NCI-H510A (cell line): ENCODE results near the gene PYDC1.
"Not testable (repeated sequence)": the region's sequence is repeated elsewhere in the genome, so short reads cannot be mapped to it uniquely, and the experiment has no call there.

ENCODE experiments used
- DNase-seq: peaks from one replicate; lab custom pipeline; 2025; lab: John Stamatoyannopoulos, UW

PYDC1 gene

GRCh38 chr16:31221357-31222160 lies 4.6 kb upstream of the PYDC1 start:
- no peak for DNase-seq

DNA sequence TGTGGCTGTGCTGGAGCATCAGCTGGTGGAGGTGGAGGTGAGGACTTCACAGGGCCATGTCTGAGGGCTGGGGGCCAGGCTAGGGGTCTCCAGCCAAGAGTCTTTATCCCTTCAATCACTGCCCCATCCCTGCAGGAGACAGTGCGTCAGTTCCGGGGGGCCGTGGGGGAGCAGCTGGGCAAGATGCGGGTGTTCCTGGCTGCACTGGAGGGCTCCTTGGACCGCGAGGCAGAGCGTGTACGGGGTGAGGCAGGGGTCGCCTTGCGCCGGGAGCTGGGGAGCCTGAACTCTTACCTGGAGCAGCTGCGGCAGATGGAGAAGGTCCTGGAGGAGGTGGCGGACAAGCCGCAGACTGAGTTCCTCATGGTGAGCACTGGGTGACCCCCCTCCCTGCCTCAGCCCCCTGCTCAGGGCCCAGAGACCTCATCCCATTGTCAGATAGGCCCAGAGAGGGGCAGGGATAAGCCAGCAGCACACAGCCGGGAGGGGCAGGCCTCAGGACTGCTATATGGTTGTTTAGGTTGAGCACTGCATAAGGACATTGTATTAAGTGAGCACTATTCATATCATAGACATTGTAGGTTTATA lies 2.3 kb upstream of the PYDC1 start:
- no peak for DNase-seq

- DNase-seq = no peak
Measured at GRCh38 chr16:31217136-31217530, 198 bp upstream of the PYDC1 start.

- peak; percentile 58 for DNase-seq
Measured at GRCh38 chr16:31215287-31216162, 1.4 kb downstream of the PYDC1 start.

GRCh38 chr16:31214708-31215286 lies 2.1 kb downstream of the PYDC1 start:
- peak; percentile 29 for DNase-seq

- DNase-seq = peak; percentile 36
Measured at GRCh38 chr16:31213877-31214707, 2.8 kb downstream of the PYDC1 start, which contains the start of gene TRIM72. TRIM72 (plus strand) TSS chr16:31214119; CDS start chr16:31214739, 620 bp downstream.

DNA sequence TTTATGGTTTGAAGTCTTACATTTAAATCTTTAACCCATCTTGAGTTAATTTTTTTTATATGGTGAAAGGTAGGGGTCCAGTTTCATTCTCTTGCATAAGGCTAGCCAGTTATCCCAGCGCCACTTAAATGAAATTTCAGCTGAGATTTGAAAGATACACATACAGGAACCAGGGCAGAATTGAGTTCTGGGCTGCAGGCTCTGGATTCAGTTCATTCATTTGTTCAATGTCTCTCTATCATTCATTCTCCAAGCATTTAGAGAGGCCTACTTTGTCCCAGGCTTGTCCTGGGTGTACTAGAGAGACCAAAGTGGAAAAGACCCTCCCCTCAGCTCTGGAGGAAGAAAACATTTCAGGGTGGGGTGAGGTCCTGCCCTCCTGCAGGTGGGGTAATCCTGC lies 3.6 kb downstream of the PYDC1 start:
- no peak for DNase-seq

DNA sequence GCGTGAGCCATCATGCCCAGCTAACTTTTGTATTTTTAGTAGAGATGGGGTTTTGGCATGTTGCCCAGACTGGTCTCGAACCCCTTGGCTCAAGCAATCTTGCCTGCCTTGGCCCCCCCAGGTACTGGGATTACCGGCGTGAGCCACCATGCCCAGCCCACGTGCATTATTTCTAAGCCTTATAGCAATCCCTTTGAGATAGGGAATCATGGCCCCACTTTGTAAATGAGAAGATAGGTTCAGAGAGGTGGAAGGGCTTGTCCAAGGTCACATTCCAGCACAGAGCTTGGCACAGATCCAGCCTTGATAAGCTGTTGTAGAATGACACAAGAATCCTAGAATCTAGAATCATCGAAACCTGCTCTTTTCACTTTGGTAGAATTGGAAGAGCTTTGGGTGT lies 10.2 kb downstream of the PYDC1 start:
- DNase-seq = no peak

- no peak for DNase-seq
Measured at GRCh38 chr16:31204871-31205666, 11.9 kb downstream of the PYDC1 start.

DNA sequence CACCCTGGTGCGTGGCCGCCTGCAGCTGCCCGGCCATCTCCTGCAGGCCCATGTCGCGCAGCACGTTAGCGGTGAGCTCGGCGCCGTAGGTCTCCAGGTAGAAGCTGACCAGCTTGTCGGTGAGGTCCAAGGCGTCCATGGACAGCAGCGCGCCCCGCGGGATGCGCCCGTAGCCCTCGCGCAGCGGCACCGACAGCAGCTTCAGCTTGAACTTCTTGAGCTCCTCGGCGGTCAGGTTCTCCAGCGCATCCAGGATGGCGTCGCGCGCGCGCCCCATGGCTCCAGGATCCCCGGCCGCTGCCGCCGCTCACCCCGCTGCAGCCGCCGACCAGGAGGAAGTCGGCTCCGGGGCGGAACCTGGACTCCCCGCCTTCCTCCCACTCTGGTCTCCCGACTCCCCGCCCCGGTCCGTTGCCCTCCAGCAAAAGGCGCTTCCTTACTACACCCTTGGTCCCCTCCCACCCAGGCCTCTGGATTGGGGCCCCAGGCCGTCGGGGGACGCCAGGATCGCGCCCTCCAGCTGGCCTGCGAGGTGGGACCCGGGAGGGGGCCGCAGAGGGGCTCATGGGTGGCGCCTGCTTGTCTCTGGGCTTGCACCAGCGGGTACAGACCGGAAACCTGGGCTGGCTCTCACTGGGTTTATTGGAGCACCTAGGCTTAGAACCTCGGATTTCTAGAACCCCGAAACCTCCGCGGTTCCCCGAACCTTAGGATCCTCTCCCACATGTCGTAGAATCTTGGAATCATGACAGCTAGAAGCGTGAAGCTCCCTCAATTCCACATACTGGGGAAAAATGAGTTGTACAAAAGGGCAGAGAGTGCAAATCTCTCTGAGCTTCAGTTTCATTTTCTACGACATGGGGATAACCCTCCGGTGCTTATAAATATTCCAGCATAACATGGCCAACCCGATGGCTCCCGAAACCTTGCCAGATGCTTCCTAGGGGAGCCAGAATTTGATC lies 14.2 kb downstream of the PYDC1 start, which contains the start of gene PYCARD:
PYCARD (minus strand) TSS at position 347 of the 962 bp plus-strand sequence; CDS start at position 277, 70 bp downstream.
- DNase-seq = no peak

GRCh38 chr16:31201582-31202413 lies 15.1 kb downstream of the PYDC1 start:
- no peak for DNase-seq

GRCh38 chr16:31200821-31201568 lies 15.9 kb downstream of the PYDC1 start:
- no peak for DNase-seq

DNA sequence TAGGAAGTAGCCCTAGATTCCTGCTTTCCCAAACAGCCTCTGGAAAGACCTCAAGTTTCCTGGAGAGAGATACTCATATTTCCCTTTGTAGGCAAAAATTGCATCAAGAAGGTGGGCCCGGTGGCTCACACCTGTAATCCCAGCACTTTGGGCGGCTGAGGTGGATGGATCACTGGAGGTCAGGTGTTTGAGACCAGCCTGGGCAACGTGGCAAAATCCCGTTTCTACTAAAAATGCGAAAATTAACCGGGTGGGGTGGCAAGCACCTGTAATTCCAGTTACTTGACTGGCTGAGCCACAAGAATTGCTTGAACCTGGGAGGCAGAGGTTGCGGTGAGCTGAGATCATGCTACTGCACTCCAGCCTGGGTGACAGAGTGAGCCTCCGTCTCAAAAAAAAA lies 16.8 kb downstream of the PYDC1 start:
- not testable (repeated sequence) for DNase-seq

DNA sequence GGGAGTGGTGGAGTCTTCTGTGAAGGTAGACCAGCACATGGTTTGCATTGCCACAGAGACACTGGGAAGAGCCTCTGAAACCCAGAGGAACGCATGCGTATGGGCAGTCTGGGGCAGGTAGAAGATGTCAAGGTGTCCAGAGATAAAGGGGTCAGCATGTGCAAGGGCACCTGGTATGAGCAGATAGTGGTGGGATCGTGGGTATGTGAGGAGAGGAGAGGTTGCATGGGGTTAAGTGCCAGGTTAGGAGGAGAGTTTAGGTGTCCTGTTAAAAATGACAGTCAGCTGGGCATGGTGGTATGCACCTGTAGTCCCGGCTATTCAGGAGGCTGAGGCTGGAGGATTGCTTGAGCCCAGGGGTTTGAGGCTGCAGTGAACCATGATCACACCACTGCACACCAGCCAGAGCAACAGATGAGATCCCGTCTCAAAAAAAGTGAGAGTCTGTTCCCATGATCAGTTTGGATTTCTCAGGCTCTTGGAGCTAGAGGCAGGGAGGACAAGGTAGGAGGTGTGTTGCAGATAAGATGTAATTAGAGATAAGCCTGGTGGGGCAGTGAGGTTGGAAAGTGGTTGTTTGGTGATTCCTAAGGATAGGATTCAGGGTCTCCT lies 17.4 kb downstream of the PYDC1 start:
- no peak for DNase-seq

DNA sequence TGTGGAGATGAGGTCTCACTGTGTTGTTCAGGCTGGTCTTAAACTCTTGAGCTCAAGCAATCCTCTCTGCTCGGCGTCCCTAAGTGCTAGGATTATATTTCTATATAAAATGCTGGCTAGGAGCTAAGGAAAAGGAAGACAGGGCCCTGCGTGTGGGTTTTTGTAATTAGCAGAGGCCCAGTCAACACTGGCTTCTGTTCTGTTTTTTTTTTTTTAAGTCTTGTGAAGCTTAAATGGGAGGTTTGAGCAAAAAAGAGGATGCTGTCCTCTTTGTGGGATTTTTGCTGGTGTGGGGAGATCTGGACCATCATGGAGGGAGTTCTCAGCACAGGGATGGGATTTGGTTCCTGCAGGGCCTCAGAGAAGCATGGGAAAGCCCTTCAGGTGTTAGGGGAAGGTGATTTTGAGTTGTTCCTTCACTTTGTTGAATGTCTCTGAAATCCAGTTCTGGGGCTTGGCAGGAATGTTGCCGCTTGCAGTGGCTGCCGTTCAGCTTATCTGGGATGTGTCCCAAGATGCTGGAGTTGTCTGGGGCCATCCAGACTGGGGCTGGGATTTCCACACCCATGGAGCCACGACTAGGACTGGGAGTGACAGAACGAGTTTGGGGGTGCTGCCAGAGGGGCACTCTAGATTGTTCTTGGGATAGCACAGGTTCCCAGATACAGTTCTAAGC lies 18.6 kb downstream of the PYDC1 start:
- no peak for DNase-seq

DNA sequence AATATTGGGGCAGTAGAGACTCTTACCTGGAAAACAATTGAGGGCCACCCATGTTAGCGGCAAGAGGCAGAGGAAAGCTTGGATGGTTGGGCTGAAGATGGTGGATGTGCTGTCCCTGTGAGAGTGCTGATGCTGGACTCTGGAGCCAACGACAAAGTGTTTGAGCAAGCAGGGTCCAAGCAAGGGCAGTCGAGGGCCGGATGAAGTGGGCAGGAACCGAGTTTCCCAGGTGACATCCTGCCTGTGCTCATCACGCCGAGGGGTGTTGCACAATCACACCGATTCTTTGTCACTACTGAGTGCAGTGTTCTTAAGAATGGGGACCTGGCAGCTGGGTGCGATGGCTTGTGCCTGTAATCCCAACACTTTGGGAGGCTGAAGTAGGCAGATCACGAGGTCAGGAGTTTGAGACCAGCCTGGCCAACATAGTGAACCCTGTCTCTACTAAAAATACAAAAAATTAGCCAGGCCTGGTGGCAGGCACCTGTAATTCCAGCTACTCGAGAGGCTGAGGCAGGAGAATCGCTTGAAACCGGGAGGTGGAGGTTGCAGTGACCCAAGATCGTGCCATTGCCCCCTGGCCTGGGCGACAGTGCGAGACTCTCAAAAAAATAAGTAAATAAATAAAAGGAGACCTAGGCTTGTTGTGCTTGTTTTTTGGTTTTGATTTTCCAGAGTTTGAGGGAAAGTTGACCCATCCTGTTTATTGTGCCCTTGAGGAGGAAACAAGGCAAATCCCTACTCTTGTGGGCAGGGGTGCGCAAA lies 20.4 kb downstream of the PYDC1 start:
- DNase-seq = no peak
